ENCODE results near the gene ANO1.

ANO1 gene

DNA sequence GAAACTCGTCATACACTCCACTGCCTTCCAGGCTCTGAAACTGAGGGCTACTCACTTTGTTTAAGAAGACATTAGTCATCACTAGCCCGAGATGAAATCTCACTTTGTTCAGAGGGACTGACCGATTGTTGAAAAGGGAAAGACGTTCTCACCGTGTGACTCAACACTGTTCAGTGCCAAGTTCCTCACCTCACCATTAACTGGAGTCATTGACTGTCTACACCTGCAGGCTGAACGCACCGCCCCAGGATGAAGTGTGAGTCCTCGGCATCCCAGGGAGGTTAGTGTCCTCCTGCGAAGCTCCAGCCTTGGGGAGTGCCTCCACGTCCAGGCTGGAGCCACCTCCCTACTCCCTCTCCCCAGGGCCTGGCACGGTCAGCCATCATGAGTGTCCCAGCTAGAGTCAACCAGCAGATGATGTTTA, 155.4 kb downstream of the ANO1 start:
- in situ Hi-C loops (cut with HindIII; ENCODE audit: low sequenced_read_pairs) = no loop called here

- in situ Hi-C loops (cut with HindIII; ENCODE audit: low sequenced_read_pairs) = no loop called here
Measured at GRCh38 chr11:70233962-70234361, 155.8 kb downstream of the ANO1 start.

All from DLD1 (cell line).